ENCODE data around the gene ZBTB16. TPM values are rescaled to one million over a fixed set of nuclear protein-coding genes. Genes with fewer than 3 reads are reported as not detected.

ZBTB16 gene
- total and polyA plus RNA-seq, 12 donors, result 7.9 to 119 (median 53.2) TPM

DNA sequence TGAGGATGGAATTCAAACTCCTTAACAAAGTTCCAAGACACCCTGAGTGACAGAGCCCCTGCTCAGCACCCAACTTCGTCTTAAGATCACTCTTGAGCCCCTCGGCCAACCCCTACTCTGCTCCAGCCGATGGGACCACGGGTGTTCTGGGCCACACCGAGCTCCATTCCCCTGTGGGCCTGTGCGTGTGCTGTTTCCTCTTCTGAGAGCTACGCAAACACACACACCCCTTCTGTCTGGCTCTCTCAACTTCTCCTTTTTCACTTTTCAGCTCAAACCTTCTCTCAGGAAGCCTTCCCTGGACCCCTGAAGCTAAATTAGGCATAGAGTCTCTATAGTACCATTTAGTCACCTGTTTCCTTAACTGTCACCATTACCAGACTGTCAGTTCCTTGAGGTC, 199.2 kb downstream of the ZBTB16 start:
- intact Hi-C loops (cut with DNase I), result loop anchor here (5.0 kb wide), 2 partner anchors 201 to 226 kb away; partner anchors contain the start of gene ZBTB16 (in 1 of the 2)
- 71 to 90% (median 78%) methylated on average over 7 of the region's 7 CpGs for WGBS, 4 donors
- no peak overlapping the region for H3K4me3 ChIP-seq

GRCh38 chr11:114259124-114259526, 199.6 kb downstream of the ZBTB16 start:
- Histone ChIP-seq H3K4me1 (replicated peaks in 1 of 2) (peaks cover 30 to 41% of the 10 kb centered on the region in 2 donors), H3K27ac (peak overlapping the region in 2 of 5 donors; percentile 18 to 75), H3K27me3 (no peaks in the 10 kb centered on the region), H3K36me3 (replicated peaks in 1 of 2) (no peaks in the 10 kb centered on the region), H3K9me3 (replicated peaks in 1 of 3) (no peaks in the 10 kb centered on the region), H3K4me3 (no peak overlapping the region)
- DNase-seq, result peak in 2 of 7 donors; percentile 49 to 85
- TF ChIP-seq CTCF (IDR thresholded peaks at IDR 0.05), result no peak
- TF ChIP-seq POLR2A (IDR thresholded peaks at IDR 0.05), result no peak
- 65 to 70% (median 66%) methylated on average over 8 to 10 of the region's 10 CpGs for WGBS, 4 donors
- intact Hi-C loops (cut with DNase I), result loop anchor here (5.0 kb wide), 2 partner anchors 202 to 227 kb away; partner anchors contain the start of gene ZBTB16 (in 1 of the 2)

More for the DNA sequence above, 199.2 kb downstream of the ZBTB16 start:
- no peak for TF ChIP-seq POLR2A (IDR thresholded peaks at IDR 0.05)
- TF ChIP-seq CTCF (IDR thresholded peaks at IDR 0.05), result no peak
- DNase-seq, result no peak
- H3K27me3 ChIP-seq, result no peaks in the 10 kb centered on the region
- H3K9me3 ChIP-seq (replicated peaks in 1 of 3), result no peaks in the 10 kb centered on the region
- no peaks in the 10 kb centered on the region for H3K36me3 ChIP-seq (replicated peaks in 1 of 2)
- peaks cover 30 to 41% of the 10 kb centered on the region in 2 donors for H3K4me1 ChIP-seq (replicated peaks in 1 of 2)
- peak overlapping the region in 3 of 5 donors; percentile 39 to 86 (median 75) for H3K27ac ChIP-seq

- Histone ChIP-seq H3K4me1 (replicated peaks in 1 of 2) (peaks cover 30 to 41% of the 10 kb centered on the region in 2 donors), H3K4me3 (no peak overlapping the region), H3K27me3 (no peaks in the 10 kb centered on the region), H3K9me3 (replicated peaks in 1 of 3) (no peaks in the 10 kb centered on the region), H3K36me3 (replicated peaks in 1 of 2) (no peaks in the 10 kb centered on the region), H3K27ac (peak overlapping the region in 2 of 5 donors; percentile 49 to 75)
- no peak for DNase-seq
- WGBS, 4 donors, result 84 to 94% (median 85%) methylated on average over 9 to 12 of the region's 12 CpGs
- TF ChIP-seq CTCF (IDR thresholded peaks at IDR 0.05) (no peak), POLR2A (IDR thresholded peaks at IDR 0.05) (no peak)
- intact Hi-C loops (cut with DNase I), result loop anchor here (5.0 kb wide), 2 partner anchors 202 to 227 kb away; partner anchors contain the start of gene ZBTB16 (in 1 of the 2)
These were observed 200.1 kb downstream of the ZBTB16 start for GRCh38 chr11:114259551-114259983.

DNA sequence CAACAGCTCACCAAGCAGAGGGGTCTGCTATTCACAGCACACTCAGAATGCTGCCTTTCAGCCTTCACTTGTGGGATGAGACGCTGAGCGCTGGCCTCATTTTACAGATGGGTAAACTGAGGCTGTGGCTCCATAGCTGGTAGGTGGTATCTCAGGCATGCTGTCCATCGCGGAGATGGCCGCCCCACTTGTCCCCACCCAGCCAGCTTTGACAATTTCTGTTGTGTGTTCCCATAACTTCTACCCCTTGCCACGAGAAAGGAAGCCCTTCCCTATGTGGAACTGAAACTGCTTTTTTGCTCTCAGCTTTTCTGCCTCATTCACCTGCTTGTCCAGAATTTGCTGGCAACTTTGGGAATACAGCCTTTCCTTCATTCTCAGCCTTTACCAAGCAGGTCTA, 200.6 kb downstream of the ZBTB16 start:
- intact Hi-C loops (cut with DNase I), result loop anchor here (2.0 to 5.0 kb wide), 5 partner anchors 78 to 363 kb away; no protein-coding TSS in a partner anchor
- Histone ChIP-seq H3K27ac (peak overlapping the region in 3 of 5 donors; percentile 9 to 49 (median 16)), H3K36me3 (replicated peaks in 1 of 2) (no peaks in the 10 kb centered on the region), H3K4me3 (no peak overlapping the region), H3K27me3 (no peaks in the 10 kb centered on the region), H3K9me3 (replicated peaks in 1 of 3) (no peaks in the 10 kb centered on the region), H3K4me1 (replicated peaks in 1 of 2) (peaks cover 30 to 41% of the 10 kb centered on the region in 2 donors)
- DNase-seq, result no peak
- no peak for TF ChIP-seq POLR2A (IDR thresholded peaks at IDR 0.05)
- TF ChIP-seq CTCF (IDR thresholded peaks at IDR 0.05), result no peak
- WGBS, 4 donors, result 83 to 87% (median 84%) methylated on average over 6 of the region's 6 CpGs

Data from adrenal gland (tissue), 12 donors.